HG02870 (cell line): Measurements from ENCODE around the gene C1QTNF1.
A peak's percentile ranks its signal among the peaks of the same experiment; 100 is the strongest.
"Not testable (repeated sequence)": the region's sequence is repeated elsewhere in the genome, so short reads cannot be mapped to it uniquely, and the experiment has no call there.

Source experiments
- ATAC-seq: cut with Tn5 transposase; IDR thresholded peaks from one replicate; pipeline ENCODE4 v1.9.1; 2021; ENCODE audit warnings: mild to moderate bottlenecking, moderate library complexity; ENCODE audit not compliant: unreplicated experiment

C1QTNF1 gene

DNA sequence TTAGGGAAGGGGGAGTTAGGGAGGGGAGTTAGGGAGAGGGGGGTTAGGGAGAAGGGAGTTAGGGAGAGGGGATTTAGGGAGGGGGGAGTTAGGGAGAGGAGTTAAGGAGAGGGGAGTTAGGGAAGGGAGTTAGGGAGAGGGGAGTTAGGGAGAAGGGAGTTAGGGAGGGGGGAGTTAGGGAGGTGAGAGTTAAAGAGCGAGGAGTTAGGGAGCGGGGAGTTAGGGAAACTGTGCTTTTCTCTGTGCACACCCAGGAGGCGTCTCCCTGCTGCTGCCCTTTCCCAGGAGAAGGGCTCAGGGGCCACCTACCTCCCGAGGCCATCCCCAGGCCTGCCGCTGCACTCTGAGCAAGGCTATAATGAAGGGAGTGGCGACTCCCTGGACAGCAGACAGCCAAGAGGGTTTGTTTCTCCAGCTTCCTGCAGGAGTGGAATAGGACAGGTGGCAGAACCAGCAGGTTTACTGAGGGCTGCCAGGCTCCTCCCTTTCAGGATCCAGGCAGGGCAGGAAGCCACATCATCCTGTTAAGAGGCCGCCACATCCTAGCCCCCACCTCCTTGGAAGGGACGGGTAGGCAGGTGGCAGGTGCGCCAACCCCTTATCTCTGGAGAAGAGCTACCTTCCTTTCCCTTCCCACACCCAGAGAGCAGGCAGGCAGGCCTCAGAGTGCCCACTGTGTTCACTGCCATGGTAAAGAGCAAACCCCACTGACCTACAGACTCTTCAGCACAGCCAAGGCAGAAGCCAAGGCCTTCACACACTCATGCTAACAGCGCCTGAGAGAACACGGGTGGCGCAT lies 18.7 kb upstream of the C1QTNF1 start:
- ATAC-seq, result no peak

DNA sequence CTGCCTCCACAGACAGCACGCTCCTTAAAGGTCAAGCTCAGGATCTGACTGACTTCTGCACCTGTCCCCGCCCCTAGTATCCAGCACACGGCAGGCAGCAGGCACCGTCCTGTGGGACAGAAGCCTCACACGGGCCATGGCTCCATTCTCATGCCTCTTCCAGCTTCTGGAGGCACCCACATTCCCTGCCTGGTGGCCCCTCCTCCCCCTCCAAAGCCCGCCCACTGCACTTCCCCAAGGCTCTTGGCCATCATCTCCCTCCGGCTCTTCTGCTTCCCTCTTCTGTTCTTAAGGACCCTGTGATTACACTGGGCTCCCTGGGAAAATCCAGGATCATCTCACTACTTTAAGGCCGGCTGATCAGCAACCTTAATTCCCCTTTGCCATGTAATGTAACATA lies 17.9 kb upstream of the C1QTNF1 start:
- no peak for ATAC-seq

DNA sequence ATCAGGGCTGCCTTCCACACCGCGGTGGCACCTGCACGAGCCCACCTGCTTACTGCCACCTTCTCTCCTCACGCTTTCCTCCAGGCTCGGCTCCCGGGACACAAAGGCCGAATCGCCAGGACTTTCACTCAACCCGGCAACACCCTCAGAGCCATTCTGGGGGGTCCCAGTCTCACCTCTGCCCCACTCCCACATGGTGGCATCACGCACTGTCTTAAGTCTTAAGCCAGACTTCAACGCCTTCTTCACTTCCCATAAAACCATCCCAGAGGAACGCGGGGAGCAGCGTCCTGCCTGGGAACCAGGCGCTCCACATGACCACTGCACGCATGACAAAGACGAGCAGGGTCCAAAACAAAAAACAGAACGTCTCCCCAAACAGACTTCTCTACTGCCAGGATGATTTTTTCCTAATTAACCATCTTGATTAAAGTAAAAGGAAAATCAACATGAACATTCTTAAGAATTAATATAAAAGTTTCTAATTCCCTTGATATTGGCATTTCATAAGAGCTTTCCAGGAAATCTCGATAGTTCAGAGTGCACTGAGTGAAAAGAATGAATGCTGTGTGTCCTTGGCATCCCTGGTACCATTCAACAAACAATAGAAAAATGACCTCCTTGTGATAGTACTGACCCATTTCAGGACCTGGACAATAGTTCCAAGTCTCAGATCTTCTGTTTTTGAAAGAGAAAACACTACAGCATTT lies 17.0 kb upstream of the C1QTNF1 start:
- ATAC-seq, result no peak

DNA sequence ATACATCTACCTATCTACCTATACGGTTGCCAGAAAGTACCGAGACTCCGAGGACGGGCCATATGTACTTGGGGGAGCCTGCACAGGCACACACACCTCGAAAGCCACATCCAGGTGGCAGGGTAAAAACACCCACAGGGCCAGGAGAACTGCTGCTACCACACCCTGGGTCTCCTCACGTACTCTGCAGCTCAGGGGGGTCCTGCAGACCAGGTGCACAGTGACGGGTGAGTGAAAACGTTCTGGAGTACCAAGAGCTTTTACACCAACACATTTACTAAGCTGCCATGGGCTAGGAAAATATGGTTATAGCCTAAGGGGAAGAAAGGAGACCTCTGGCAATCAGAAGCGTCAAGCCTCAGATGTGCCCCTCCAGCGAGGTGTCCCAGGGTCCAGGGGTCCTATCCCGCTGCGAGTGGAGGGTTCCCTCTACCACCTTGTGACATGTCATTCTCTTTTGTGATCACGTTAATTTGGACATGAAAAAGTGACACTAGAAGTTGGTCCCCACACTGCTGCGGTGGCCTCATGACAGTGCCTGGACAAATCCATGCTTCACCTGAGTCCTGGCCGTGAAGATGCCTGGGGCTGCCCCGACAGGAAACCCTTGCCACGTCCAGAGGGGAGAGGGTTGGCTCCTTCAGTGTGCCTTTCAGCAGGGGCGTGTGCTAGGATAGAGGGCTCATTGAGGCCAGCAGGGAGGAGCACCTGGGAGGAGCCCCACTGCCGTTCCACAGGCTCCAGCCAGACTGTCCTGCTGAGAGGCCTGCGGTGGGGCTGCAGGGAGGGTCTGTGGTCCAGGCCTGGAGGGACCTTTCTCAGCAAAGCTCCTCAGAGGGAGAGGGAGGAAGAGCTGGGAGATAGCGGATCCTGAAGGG lies 16.2 kb upstream of the C1QTNF1 start:
- ATAC-seq, result no peak

DNA sequence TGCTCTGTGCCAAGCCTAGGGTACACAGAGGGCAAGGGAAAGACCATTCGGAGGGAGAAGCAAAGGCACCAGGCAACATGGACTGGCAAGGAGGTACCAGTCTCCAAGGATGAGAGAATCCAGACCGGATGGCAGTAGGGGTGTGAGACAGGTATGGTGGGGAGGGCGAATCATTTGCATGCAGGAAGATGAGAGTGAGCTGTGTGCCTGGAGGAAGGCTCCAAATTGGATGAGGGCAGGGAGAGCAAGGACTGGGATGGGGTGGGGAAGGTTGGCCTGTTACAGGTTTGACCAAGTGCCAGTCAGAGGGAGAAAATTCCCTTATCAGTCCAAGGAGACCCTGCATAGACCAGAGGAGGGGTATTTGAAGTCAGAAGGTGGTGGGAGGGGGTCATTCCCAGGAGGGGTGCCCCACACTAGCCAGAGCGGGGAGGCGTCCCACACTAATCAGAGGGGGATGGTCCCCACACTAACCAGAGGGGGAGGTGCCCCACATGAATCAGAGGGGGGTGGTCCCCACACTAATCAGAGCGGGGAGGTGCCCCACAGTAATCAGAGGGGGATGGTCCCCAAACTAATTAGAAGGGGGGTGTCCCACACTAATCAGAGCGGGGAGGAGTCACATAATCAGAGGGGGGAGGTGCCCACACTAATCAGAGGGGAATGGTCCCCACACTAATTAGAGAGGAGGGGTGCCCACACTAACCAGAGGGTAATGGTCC lies 15.1 kb upstream of the C1QTNF1 start:
- ATAC-seq, result no peak

DNA sequence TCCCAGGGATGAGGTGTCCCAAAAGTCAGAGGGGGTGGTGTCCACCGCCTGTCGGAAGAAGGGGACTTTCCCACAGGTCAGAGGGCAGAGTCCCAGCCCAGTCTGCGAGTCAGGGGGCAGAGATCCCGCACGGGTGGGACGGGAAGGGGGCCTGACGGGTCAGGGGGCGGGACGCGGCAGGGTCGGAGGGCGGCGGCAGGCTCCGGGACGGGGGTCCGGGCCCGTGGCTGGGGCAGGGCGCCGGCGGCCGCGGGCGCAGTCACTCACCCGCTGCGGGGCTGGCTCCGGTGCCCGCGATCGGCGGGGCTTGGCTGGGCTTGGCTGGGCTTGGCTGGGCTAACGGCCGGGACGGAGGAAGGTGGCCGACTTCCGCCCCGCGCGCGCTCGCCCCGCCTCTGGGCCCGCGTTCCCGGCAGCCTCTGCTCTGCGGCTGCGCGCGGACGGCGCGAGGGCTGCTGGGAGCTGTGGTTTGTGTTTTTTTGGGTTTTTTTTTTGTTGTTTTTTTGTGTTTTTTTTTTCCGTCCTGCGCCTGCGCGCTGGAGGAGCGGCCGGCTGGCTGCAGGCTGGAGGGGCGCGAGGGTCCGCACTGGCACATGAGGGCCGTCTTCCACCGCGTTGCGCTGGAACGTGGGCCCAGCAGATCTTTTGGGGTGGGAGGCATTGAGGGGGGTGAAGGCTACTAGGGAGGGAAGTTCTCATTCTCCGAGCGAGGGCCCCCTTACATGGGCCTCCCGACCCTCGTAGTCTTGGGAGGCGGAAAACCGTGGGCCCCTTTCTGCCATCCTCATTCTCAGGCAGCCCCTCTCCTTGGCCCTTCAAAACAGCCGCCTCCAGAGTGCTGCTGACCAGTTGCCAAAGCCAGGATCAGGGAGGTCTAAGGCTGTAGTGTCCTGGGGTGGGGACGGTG lies 14.3 kb upstream of the C1QTNF1 start, which contains the start of gene CANT1:
Gene CANT1 (minus strand): TSS at position 368 of the 907 bp plus-strand sequence. CDS start 12,142 bp downstream, outside the sequence.
- peak; percentile 81 for ATAC-seq

DNA sequence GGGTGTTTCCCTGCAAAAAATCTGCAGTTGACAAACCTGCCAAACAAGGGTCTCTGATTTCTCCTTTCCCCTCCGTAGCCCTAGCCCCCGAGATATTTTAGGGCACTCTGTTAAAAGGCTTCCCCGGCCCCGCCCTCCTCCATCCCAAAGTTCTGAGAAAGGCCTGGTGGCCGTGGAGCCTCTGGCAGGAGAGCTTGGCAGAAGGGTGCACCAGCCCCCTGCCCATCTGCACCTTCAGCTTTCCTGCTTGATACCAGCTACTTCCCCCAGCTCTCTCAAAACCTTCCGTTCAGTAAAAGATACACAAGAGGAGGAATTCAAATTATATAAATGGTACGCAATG lies 13.7 kb upstream of the C1QTNF1 start:
- no peak for ATAC-seq

DNA sequence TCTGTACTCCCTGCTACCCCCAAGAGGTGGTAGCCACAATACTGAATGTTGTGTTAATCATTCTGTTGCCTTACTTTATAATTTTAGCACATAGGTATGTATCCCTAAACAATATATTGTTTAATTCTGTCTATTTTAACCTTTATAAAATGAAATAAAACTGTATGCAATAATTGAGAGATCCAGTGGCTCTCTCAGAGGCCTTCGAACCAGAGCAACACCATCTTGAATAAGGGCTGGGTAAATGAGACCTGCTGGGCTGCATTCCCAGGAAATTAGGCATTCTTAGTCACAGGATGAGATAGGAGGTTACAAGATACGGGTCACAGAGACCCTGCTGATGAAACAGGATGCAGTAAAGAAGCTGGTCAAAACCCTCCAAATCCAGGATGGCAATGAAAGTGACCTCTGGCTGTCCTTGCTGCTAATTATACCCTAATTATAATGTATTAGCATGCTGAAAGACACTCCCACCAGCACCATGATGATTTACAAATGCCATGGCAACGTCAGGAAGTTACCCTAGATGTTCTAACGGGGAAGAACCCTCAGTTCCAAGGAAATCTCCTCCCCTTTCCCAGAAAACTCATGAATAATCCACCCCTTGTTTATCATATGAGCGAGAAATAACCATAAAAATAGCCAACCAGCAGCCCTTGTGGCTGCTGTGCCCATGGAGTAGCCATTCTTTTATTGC lies 12.4 kb upstream of the C1QTNF1 start:
- no peak for ATAC-seq

DNA sequence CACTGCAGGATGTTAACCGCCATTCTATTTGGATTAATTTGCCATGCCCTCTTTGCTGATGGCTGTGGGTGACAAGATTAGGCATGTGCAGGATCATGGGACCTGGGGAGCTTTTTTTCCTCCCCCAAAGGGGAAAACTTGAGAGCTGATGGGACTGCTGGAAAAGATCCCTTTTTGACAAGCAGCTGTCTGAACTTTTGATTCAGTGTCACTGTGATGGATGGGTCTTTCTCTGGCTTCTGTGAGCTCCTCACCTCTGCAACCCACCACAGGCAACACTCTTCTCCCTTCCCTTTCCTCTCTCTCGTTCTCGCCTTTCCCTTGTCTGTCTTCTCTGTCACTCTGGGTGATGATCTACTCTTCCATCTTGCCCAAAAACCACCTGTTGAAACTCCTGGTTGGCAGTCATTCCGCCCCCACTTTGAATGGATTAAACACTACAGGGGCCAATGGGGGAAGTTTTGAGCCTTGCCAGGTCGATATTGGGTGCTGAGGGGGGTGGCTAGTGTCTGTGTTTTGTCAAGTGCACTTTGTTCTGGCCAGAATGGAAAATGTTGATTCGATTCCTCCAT lies 11.3 kb upstream of the C1QTNF1 start:
- ATAC-seq, result no peak

DNA sequence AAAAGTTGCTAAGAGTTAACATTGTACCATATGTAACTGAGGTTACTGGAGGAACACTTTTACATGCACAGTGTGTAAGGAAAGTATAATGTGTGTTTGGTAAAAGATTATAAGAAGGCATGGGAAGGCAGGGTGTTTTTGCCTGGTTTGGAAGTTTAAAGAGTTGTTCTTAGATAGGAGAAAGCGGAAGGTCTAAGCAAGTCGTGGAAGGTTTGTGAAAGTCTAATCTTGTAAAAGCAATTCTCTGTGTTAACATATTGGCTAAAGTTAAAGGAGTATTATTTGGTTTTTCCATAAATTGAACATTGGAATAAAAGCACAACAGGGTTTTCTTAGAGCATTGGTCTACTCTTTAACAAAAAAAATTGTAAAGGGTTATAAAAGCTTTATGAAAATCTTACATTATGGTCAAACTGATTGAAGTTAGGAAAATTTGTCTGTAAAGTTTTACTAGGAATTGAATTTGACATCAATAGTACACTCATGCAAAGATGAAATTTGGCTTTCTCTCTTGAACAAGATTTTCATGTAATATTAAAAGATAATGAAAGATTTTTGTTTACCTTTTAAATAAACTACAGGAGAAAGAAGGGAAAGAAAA lies 9.7 kb upstream of the C1QTNF1 start:
- ATAC-seq, result no peak

DNA sequence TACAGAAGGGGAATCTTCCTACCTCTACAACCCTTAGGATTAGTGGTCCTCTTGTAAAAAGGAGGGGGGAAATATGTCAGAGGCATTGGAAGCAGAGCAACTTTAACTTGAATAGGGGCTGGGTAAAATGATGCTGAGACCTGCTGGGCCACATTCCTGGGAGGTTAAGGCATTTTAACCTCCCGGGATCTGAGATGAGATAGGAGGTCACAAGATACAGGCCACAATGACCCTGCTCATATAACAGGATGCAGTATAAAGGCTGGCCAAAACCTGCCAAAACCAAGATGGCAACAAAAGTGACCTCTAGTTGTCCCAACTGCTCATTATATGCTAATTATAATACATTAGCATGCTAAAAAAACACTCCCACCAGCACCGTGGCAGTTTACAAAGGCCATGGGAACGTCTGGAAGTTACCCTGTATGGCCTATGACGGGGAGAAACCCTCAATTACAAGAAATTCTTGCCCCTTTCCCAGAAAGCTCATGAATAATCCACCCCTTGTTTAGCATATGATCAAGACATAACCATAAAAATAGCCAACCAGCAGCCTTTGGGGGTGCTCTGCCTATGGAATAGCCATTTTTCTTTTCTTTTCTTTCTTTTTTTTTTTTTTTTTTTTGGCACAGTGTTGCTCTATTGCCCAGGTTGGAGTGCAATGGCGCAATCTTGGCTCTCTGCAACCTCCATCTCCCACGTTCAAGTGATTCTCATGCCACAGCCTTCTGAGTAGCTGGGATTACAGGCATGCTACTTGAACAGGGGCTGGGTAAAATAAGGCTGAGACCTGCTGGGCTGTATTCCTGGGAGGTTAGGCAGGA lies 6.2 kb upstream of the C1QTNF1 start:
- no peak for ATAC-seq

DNA sequence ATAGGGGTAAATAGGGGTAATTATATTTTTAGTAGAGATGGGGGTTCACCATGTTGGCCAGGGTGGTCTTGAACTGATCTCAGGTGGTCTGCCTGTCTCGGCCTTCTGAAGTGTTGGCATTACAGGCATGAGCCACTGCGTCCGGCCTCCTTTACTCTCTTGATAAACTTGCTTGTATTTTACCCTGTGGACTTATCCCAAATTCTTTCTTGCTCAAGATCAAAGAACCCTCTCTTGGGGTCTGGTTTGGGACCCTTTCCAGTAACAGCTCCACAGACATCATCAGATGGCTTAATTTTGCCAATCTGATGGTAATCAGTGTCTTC lies 5.6 kb upstream of the C1QTNF1 start:
- no peak for ATAC-seq

DNA sequence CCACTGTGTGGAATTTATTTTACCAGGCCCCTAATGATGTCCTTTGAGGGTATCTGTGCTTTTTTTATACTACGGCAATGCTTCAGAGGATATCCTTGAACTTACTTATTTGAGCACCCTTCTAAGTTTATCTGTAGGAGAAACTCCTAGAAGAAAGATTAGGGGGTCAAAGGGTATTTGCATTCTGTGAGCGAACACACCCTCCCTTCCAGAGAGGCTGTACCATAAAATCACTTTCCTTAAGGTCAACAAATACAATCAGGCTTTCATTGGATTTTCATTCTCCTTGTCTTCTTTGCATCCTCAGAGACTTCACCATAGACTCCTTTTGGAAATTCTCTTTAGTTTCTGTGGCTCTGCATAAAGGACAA lies 4.7 kb upstream of the C1QTNF1 start:
- ATAC-seq, result no peak

DNA sequence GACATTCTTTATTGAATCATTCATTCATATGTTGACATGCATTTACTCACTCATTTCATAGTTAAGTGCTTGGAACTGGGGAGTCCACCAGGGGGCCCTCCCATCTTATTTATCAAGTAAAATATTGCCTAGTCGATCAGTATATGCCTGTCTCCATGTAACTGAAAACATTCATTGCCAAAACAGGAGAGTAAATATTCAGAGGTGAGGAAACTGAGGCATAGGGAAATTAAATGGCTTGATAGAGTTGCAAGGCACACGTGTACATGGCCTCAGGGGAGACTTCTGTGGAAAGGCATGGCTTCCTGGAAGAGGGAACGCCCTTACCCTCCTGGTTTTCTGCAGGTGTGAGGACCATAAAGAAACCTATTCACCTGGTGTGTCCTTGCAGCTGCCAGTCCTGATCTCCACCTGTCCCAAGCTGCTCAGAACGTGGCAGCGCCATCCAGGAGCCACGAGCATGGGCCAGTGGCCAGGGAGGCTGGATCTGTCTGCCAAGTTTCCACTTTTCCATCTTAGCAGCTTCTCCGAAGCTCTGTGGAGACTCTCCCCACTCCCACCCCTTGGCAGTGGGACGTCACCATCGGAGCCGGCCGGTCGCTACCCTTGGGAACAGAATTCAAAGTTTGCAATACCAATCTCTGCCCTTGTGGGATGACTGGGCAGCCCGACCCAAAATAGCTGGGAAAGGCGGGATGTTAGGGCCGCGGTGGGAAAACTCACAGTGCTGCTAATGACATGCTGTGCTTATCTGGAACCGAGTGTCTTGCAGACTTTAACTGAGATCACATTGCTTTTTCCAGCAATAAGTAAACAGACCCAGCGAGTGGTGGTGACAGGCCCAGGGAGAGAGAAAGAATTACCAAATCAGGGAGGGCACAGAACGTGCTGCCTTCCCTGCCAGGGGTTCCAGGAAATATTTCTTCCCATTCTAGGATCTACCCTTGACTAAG lies 4.1 kb upstream of the C1QTNF1 start:
- ATAC-seq, result no peak

DNA sequence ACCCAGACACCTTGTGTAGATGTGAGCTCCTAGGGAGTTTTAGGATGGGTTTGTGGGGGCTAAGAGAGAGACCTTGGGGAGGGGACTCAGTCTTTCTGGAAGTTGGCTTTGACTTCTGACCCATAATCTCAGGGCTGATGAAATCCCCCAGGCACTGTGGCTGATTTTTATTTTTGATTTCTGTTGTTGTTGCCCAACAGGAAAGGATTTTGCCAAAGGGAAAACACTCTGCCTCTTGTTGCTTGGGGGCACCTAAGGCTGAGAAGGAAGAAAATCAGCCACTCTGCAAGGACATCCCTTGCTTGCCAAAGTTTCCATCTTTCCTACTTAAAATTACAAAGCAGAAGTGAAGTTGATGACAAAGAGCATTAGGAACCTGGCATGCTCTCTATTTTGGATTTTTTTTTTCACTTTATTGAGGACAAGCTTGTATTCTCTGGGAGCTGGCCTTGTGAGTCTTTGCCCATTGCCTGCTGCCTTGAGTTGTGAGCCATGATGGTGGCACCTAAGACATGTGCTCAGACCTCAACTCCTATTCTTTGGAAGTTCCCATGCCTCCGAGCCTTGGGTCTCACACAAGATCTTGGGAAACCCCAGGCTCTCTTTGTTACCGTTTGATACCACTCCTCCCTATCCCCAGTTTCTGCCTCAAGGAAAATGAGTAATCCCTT lies 3.2 kb upstream of the C1QTNF1 start:
- no peak for ATAC-seq

DNA sequence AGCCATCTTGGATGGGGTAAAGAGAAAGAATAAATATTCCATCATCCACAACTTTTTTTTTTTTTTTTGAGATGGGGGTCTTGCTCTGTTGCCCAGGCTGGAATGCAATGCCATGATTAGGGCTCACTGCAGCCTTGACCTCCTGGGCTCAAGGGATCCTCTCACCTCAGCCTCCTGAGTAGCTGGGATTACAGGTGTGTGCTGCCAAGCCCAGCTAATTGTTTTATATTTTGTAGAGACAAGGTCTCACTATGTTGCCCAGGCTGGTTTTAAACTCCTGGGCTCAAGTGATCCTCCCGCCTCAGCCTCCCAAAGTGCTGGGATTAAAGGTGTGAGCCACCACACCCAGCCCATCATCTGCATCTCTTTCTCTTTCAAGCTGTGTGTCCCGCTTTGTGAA lies 2.0 kb upstream of the C1QTNF1 start:
- not testable (repeated sequence) for ATAC-seq
